ENCODE data around the gene P3R3URF.

The P3R3URF gene

DNA sequence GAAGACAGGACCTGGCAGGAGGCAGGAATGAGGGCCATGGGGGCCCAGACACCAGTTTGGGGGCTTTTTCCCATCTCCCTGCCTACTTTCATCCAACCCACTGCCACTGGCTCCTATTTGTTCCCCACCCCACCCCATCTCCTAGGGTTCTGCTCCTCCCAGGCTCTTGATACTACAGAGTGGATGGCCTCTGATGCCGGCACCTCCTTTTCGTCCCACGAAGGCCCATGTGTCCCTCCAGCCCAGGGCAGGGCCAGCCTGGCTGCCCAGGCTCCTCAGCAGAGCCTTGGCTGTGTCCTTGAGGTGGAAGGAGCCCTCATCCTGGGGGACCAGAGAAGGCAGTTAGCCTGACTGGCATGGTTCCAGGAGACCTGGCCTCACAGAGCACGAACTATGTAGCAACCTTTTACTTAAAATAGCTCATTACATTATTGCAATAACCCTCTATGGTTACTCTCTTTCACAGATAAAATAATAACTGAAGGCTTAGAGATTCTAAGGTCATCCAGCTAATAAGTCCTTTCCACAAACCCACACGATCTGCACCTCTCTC, 18.4 kb upstream of the P3R3URF start:
- in situ Hi-C loops (cut with MboI; ENCODE audit: low sequenced_read_pairs) = no loop called here

DNA sequence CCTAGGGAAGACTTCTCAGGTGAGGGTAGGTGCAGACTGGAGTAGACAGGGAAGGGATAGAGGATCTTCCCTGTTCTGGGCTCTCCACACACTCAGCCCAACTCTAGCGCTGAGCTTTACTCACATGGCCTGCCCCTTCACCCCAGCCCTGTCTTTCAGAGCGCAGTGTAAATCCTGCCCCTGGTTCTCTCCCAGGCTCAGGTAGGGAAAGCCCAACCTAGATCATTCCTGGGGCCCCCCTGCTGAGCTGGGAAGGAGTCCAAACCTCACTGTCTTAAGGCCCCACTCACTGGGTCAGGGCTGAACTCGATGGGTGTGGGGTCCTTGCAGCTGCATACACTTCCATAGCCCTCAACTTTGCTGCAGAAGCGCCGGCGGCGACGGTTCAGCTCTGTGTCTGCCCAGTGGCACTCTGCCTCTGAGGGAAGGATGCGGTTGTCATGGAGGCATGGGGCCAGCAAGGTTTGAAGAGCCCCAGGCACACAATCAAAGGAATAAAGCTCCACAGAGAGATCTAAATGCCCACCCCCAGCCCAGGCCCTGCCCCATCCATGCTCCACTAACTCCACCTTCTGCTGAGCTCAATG, 17.8 kb upstream of the P3R3URF start:
- in situ Hi-C loops (cut with MboI; ENCODE audit: low sequenced_read_pairs) = no loop called here

DNA sequence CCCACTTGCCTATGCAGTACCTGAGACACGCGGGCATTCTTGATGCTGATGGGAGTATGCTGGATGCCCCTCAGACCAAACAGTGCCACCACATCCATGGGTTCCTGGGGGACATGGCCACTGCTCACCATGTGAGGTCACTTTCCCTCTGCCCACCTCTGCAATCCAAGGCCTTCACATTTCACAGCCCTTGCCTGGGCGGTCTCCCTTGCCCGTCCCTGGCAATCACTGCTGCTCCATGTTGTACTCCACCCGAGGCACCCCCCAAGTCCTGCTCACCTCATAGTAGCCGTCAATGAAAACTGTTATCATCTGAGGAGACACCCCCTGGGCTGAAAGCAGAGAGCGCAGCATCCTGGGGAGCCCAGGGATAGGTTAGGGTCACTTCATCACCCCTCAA, 17.0 kb upstream of the P3R3URF start:
- in situ Hi-C loops (cut with MboI; ENCODE audit: low sequenced_read_pairs) = no loop called here

DNA sequence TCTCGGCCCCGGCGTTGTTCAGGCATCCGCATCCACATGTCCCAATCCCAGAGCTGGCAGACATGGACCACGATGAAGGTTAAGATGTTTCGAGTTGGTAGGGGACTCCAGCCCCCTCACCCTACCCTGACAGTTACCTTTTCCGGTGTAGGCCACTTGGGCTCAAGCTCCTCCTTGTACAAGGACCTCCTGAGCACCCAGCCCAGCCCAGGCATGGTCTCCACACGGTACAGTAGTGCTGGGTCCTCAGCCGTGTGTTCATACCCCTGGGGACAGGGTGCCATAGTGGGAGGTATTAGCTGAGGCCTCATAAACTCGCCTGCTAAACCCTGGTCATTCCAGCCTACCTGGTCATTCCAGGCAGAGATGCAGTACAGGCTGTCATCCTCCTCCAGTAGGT, 15.9 kb upstream of the P3R3URF start:
- in situ Hi-C loops (cut with MboI; ENCODE audit: low sequenced_read_pairs) = no loop called here

DNA sequence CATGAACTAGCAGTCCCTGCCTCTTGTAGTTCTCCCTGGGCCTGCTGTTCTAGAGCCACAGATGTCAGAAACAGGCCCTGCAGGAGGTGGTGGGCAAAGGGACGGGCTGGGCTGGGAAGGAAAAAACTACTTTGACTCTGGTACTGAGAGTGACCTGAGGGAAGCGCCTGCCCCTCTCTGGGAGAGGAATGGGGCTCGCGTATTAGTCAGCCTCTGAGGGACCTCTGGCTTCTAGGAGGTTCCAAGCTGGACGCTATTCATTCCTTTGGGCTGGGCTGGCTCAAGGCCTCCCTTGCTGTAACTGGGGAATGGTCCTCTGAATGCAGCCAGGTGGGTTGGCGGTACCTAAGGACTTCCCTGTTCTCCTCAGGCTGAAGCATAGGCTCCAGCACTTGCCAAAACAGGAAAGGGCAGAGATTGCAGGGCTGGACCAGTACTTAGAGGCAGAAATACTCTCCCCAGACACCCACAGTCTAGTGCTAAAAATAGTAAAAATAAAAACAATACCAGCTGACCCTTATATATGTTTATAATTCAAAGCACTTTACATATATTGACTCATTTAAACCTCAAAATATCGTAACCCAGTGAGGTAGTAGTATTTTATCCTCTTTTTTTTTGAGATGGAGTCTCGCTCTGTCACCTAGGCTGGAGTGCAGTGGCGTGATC, 14.9 kb upstream of the P3R3URF start:
- in situ Hi-C loops (cut with MboI; ENCODE audit: low sequenced_read_pairs) = no loop called here

DNA sequence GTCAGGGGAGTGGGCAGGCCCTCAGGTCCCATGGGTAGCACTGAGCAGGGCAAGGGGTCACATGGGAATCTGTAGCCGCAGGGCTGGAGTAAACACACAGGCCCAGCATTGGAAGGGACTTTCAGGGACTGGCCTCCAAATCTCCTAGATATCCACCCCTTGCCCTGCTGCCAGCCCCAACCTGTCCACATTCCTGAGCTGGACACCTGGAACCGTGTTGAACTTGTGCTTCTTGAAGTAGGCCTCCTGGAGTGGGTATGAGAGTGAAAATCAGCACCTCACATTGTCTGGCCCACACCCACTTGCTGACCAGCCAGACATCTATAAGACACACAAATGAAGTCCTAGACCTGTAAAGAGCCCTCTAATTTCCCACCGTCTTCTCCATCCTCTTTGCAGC, 14.3 kb upstream of the P3R3URF start:
- in situ Hi-C loops (cut with MboI; ENCODE audit: low sequenced_read_pairs) = no loop called here

DNA sequence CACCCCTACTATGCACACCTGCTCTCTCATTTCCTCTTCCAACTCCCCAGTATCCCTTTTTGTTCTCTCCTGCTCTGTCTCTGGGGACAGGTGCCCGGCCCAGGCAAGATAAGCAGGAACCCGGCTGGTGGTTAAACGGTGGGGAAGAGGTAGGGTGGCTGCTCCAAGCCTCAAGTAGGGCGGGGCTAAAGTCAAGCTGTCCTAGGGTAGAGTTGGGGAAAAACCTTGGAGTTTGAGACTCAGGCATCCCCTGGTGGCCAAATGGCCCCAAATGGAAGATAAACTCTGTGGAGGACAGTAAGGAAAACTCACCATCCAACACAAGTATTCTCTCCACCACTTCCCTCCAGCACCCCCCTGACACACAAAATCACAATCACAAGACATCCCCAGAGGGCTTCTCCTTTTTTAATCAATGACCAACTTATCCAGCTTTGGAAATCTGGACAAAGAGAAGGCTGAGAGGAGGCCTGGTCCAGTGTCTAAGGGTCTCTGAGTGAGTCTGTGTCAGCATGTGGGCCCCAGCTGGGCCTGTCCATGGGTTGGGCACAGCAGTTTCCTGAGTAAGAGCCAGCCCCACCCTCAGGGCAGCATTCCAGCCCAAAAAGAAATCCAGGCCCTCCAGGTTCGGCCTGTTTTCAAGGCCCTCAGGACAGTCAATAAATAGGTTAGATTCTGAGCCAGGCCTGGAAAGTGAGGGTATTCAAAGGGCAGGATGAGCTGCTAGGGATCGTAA, 12.2 kb upstream of the P3R3URF start:
- in situ Hi-C loops (cut with MboI; ENCODE audit: low sequenced_read_pairs) = no loop called here

DNA sequence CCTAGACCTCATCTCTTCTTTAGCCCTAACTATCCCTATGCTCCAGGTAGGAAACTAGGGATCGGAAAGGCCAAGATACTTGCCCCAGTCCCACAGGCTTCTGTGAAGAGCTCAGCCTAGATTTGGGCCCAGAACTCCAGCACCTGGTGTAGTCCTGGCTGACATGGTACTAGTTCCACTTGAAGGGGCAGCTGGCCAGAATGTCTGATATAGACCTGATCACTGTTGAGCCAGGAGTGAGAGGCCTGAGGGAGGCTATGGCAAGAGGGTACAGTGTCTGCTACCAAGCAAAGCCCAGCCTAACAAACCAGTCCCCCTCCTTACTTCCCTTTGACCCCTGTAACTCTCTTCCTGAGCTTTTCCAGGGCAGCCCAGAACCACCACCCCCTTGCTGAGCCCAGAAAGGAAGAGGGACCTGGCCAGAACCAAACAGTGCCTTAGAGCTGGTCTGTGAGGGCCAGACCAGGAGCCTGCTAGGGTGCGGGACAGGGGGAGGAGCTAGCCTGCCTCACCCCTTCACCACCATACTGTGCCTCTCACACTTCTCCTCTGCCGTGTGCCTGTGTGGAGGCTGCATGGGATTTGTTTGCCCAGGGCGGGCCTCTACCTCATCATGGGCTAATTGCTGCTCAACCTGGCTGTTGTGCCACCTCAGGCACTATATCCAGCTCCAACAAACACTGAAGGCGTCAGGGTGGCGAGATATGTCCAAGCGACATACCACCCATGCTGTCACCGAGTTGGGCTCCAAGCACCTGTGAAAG, 11.0 kb upstream of the P3R3URF start:
- in situ Hi-C loops (cut with MboI; ENCODE audit: low sequenced_read_pairs) = no loop called here

DNA sequence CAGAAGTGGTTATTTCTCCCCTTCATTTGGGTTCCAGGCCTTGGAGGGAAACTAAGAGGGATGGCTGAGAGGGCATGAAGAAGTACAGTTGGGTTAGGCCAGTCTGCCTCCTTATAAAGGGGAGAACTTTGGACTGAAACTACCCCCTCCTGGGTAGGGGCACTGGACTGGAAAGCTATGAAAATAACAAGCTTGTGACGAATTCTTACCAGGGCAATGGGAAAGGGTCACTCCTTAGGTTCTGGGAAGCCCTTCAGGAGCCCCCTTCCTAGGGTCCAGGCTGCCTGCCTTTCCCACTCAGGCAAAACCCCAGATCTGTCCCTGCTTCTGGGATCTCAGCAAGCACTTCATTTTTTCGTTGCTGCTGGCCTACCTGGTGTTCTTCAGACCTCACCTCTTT, 9.8 kb upstream of the P3R3URF start:
- in situ Hi-C loops (cut with MboI; ENCODE audit: low sequenced_read_pairs) = no loop called here

DNA sequence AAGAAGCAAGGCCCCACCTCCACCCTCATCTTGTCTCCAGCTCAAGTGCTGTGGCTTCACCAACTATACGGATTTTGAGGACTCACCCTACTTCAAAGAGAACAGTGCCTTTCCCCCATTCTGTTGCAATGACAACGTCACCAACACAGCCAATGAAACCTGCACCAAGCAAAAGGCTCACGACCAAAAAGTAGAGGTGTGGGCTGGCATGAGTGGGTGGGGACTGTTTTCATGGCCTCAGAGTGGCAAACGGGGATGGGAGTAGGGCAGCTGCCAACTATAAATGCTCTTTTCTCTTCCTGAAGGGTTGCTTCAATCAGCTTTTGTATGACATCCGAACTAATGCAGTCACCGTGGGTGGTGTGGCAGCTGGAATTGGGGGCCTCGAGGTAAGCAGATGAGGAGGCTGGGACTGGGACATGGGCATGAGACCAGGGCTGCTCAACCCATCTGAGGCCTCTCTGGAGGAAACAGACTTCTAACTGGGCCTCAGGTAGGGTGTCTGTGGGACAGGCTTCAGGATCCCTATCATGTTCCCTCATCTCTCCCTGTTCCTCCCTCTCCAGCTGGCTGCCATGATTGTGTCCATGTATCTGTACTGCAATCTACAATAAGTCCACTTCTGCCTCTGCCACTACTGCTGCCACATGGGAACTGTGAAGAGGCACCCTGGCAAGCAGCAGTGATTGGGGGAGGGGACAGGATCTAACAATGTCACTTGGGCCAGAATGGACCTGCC, 8.8 kb upstream of the P3R3URF start:
- in situ Hi-C loops (cut with MboI; ENCODE audit: low sequenced_read_pairs) = no loop called here

DNA sequence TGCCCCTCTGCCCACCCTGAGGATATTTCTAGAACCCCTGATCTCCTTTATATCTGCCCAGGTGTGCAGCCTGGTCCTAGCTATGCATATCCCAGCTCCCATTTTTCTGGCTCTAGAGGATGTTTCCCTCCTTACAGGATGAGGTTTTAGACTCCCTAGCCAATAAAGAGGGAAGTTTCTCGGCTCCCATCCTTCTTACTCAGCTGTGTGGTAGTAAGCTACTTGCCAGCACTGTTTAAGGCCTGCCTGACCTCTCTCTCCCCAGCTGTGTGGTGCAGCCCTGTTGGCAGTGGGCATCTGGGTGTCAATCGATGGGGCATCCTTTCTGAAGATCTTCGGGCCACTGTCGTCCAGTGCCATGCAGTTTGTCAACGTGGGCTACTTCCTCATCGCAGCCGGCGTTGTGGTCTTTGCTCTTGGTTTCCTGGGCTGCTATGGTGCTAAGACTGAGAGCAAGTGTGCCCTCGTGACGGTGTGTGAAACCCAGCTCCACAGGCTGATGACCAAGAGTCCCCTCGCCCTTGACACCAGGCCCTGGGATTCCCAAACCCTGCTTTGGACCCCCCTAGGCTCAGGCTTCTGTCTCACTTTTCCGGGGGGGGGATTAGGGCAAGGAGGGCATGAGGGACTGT, 7.8 kb upstream of the P3R3URF start:
- in situ Hi-C loops (cut with MboI; ENCODE audit: low sequenced_read_pairs) = no loop called here

DNA sequence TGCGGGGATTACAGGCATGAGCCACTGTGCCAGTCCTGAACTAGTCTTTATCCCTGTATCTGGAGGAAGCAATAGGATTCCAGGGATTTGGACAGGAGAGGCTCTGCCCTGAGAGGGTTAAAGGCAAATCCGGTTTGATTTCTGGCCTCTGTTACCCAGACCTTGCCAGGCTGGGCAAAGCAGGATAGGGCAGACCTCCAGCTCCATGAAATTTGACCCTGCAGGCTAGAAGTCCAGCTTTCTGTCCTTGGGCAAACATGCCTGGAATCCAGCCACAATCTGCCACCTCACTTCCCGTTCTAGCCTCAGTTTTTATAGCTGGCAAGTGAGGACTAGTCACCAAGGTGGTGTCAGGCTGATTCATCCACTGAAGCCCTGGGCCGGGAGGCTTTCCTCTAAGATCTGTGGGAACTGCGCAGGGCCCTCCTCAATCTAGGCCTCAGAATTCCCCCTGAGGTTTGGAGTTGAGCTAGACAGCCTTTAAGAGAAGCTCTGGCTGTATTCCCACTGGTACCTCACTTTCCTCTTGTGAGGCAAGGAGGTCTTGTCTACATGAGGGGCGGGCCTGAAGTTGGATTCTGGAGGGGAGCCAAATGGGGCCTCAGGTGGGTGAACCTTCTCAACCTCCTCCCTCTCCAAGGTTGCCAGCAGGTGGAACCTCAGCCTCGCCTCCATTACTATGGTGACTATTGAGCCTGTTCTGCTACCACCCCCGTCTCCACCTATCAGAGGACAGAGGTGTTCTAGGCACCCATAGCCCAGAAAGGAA, 7.0 kb upstream of the P3R3URF start:
- in situ Hi-C loops (cut with MboI; ENCODE audit: low sequenced_read_pairs) = no loop called here

DNA sequence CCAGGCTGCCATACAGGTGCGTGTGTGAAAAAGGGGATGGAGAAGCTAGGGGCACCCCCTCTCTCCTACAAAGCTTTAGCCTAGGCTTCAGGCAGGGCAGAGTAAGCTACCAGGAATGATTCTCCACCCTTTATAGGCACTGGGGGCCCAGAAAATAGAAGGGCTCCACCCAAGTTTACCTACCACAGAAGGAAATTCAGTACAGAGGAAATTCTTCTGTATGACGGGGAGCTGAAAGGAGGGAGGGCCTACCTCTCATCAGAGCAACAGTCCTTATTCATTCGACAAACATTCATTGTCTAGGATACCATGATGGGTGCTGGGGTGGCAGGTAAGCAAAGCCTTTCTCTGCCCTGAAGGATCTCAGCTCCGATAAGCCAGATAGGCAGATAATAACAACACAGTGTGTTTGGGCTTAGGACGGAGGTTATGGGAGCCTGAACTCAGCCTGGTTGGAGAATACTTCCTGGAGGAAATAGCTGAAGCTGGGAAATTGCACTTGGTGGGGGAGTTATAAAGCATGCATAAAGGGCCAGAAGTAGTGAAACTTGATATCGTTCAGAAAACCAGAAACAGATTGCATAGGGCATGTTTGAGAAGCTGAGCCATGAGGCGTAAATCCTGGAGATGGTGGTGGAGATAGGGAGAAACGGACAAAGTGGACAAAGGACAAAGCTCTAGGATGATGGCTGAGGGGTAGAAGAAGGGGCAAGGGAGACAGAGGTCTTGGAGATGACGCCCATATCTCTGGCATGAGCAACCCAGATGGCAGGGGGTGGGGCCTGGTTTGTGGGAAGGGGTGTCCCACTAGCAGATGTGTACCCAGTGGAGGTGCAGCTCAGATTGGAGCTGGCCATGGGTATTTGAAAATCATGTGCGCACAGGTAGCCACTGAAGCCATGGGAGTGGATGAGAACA, 5.3 kb upstream of the P3R3URF start:
- in situ Hi-C loops (cut with MboI; ENCODE audit: low sequenced_read_pairs) = no loop called here

DNA sequence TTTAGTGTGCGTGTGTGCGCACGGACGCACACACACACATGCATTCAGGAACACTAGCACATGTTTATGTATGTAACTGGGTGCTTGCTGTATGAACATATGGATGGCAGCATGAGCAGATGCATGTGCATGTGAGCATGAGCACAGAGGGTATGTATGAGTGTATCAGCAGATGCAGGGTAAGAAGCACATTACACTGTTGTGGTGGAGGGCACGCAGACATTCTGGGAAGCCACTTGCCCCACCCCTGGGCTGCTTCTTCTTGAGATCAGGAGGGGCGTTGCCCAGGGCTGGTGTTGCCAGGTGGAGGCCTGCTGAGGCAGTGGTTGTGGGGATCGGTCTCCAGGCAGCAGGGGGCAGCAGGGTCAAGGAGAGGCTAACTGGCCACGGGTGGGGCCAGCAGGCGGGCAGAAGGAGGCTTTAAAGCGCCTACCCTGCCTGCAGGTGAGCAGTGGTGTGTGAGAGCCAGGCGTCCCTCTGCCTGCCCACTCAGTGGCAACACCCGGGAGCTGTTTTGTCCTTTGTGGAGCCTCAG, 3.9 kb upstream of the P3R3URF start:
- in situ Hi-C loops (cut with MboI; ENCODE audit: low sequenced_read_pairs) = no loop called here

DNA sequence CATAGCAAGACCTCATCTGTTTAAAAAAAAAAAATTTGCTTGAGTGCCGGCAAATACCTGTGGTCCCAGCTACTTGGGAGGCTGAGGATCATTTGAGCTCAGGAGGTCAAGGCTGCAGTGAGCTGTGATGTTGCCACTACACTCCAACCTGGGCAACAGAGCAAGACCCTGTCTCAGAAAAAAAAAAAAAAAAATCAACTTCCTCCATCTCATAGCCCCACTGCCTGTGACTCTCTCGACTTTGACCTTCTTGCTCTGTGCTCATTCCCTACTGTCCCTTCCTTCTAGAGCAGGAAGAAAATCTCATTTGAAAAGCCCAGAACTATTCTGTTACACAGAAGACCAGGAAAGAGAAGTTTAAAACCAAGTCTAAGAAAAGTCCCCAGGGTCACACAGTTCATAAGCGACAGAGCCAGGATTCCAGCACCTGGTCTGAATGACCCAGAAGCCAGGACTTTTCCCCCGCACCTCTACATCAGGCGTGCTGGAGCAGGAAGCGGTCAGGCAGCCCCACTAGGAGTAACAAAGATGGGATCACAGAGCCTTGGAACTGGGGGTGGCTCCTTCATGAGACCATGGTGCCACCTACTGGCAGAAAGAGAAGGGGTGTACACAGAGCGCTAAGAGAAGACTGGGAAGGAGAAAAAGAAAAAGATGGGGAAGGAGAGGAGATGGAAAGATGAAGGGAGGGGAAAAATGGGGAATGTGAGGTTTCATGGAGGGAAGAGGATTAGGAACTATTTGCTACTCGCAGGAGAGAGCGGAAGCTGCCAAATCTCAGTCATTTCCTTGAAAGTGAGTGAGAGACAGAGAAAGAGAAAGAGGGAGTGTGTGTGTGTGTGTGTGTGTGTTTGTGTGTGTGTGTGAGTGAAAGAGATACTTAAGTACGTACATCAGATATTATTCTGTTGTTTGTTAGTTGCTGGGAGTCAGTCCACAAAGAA, 3.1 kb upstream of the P3R3URF start:
- in situ Hi-C loops (cut with MboI; ENCODE audit: low sequenced_read_pairs) = loop anchor here (5.0 kb wide), 1 partner anchor 142 kb away; no protein-coding TSS in a partner anchor

DNA sequence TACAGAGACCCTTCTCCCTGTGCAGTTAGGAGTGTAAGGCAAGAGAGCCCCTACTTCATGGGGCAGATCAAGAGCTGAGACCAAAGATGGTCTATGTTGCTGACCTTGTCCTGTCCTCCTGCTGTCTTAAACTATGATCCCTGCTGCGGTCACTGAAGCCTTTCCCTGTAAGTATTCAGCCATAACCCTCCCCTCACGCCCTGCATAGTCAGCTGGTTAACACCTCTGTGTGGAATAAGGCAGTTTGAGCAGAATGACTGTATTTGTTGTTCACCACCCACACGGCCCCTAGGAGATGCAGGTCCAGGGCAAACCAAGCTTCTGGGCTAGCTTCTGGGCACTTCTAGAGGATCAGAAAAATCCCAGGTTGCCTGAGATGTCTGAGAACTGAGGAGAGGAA, 1.0 kb downstream of the P3R3URF start:
- in situ Hi-C loops (cut with MboI; ENCODE audit: low sequenced_read_pairs) = loop anchor here (5.0 kb wide), 1 partner anchor 138 kb away; no protein-coding TSS in a partner anchor
